Adipocyte (in vitro differentiated cells): ENCODE measurements around the gene B3GALT5.
A peak's percentile ranks its signal among the peaks of the same experiment; 100 is the strongest.

Source experiments
- DNase-seq: peaks from one replicate; pipeline ENCODE4 v3.0.0-alpha.2; 2015; ENCODE audit warnings: low read depth
- H3K27me3 ChIP-seq: replicated peaks from 2 replicates; pipeline ENCODE4 v1.7.0; 2013; ENCODE audit warnings: mild to moderate bottlenecking, low read length, moderate library complexity; ENCODE audit not compliant: control insufficient read depth, insufficient read depth
- H3K36me3 ChIP-seq: 2 replicates; pipeline ENCODE4 v1.7.0; 2013; ENCODE audit warnings: low read length, mild to moderate bottlenecking, moderate library complexity; ENCODE audit not compliant: control insufficient read depth, insufficient read depth, severe bottlenecking
- H3K4me1 ChIP-seq: 2 replicates; pipeline ENCODE4 v1.7.0; 2013; ENCODE audit warnings: mild to moderate bottlenecking, low read length, moderate library complexity; ENCODE audit not compliant: control insufficient read depth, insufficient read depth
- H3K4me3 ChIP-seq: 2 replicates; pipeline ENCODE4 v1.7.0; 2013; ENCODE audit warnings: mild to moderate bottlenecking, low read length, moderate library complexity
- H3K9ac ChIP-seq: 2 replicates; pipeline ENCODE4 v1.7.0; 2013; ENCODE audit warnings: mild to moderate bottlenecking, low read length, moderate library complexity
- H3K9me3 ChIP-seq: 2 replicates; pipeline ENCODE4 v1.7.0; 2013; ENCODE audit warnings: mild to moderate bottlenecking, low read length, moderate library complexity; ENCODE audit not compliant: control insufficient read depth

Gene B3GALT5

DNA sequence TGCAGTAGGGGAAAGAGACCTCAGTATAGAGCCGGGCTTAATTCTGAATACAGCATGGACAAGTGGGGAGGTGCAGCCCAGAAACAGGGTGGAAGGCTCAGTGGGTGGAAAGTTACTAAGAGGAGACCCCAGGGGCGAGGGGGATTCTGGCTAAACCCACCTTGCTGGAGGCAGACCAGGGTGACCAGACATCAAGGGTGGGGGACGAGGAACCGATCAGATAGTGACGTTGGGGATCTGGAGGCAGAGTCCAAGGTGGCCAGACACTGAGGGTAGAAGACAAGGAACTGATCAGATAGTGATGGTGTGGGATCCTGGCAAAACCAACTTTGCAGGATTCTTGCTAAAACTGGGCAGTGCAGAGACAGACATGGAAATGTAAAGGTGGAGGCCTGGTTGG is 36.8 kb downstream of the B3GALT5 start:
- Histone ChIP-seq H3K4me3 (no peak overlapping the region), H3K36me3 (no peaks in the 10 kb centered on the region), H3K4me1 (no peaks in the 10 kb centered on the region), H3K27me3 (peaks cover 5% of the 10 kb centered on the region), H3K9me3 (peaks cover 20% of the 10 kb centered on the region), H3K9ac (no peak overlapping the region)
- no peak for DNase-seq

DNA sequence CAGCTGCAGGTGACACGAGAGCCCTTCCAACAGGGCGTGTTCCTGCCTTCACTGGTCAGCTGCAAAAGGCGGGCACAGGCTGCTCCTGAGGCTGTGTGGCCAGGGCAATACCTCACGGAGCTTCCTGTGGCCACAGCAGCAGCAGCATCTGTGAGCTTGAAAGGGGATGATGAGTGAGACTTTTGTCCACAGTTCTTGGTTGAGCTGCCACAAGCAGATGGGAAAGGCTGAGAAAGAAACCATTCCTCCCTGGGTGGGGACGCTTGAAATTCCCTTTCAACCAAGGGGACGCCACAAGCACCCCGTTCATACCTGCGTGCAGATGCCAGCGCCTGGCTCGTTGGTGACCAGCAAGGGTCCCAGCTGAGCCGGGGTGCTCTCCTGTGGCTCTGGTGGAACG is 37.6 kb downstream of the B3GALT5 start:
- no peak for DNase-seq
- Histone ChIP-seq H3K36me3 (no peaks in the 10 kb centered on the region), H3K27me3 (peaks cover under 1% of the 10 kb centered on the region), H3K9ac (no peak overlapping the region), H3K4me3 (no peak overlapping the region), H3K4me1 (no peaks in the 10 kb centered on the region), H3K9me3 (peaks cover 20% of the 10 kb centered on the region)

DNA sequence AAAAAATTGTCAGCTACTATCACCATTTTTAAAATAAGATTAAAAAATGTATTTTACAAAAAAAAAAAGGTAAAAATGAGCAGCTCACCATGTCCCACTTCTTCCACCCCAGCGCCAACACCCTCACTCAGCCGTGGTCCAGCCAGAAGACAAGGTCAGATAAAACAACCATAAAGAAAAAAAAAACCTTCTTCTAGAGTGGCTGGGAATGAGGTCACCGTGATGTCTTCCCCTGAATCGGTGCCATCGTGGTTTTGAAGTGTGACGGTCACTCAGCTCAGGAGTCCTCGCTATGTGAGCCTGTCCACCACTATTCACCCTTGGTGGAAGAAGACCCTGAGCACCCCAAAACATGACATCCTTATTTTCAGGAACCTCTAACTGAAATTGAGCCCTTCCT is 38.1 kb downstream of the B3GALT5 start:
- no peak for DNase-seq
- Histone ChIP-seq H3K9me3 (peaks cover 20% of the 10 kb centered on the region), H3K9ac (no peak overlapping the region), H3K27me3 (no peaks in the 10 kb centered on the region), H3K4me3 (no peak overlapping the region), H3K36me3 (no peaks in the 10 kb centered on the region), H3K4me1 (no peaks in the 10 kb centered on the region)

DNA sequence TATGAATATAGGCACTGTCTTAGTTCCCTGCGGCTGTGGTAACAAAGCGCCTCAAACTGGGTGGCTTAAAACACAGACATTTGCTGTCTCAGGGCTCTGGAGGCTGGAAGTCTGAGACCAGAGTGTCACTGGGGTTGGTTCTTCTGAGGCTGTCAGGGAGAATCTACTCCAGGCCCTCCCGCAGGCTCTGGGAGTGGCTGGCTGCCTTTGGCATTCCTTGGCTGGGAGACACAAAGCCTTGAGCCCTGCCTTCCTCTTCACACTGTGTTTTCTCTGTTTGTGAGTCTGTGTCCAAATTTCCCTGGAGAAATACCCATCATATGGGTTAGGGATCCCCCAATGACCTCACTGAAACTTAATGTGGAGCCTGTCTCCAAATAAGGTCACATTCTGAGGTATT is 38.5 kb downstream of the B3GALT5 start:
- DNase-seq: peak; percentile 54
- Histone ChIP-seq H3K27me3 (no peaks in the 10 kb centered on the region), H3K9me3 (peaks cover 20% of the 10 kb centered on the region), H3K36me3 (no peaks in the 10 kb centered on the region), H3K4me3 (no peak overlapping the region), H3K9ac (no peak overlapping the region), H3K4me1 (no peaks in the 10 kb centered on the region)

DNA sequence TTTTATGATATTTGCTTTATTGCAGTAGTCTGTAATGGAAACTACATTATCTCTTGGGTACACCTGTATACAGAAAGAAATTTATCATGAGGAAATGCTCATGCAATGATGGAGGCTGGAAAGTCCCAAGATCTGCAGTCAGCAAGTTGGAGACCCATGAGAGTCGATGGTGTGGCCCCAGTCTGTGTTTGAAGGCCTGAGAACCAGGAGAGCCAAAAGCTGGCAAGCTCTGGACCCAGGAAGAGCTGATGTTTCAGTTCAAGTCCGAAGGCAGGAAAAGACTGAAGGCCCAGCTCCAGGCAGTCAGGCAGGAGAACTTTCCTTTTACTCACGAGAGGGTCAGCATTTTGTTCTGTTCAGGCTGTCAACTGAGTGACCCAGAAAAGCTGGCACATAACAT is 42.2 kb downstream of the B3GALT5 start:
- Histone ChIP-seq H3K4me3 (no peak overlapping the region), H3K9me3 (peaks cover 20% of the 10 kb centered on the region), H3K27me3 (peaks cover 5% of the 10 kb centered on the region), H3K9ac (no peak overlapping the region), H3K36me3 (no peaks in the 10 kb centered on the region), H3K4me1 (no peaks in the 10 kb centered on the region)
- DNase-seq: no peak

DNA sequence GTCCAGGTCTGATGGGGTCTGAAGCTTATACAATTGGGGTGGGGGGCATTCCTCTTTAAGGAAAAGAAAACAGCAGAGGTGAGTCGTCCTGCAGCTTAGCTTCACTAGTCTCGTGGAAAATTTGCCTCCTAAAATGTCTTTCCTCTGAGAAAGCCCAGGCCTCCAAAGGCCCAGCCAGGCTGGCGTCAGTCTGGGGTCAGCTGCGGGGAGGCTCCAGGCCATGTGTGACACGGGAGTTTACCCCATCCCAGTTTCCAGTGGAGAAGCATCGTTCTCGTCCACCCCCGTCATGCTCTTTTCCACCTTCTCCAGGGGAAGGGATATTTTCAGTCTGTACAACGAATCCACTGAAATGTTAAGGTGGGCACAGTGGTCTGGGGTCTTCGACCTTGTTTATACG is 42.8 kb downstream of the B3GALT5 start:
- no peak overlapping the region for H3K4me3 ChIP-seq
- no peaks in the 10 kb centered on the region for H3K36me3 ChIP-seq
- H3K4me1 ChIP-seq: peaks cover 5% of the 10 kb centered on the region
- peaks cover 20% of the 10 kb centered on the region for H3K9me3 ChIP-seq
- H3K27me3 ChIP-seq: peaks cover 5% of the 10 kb centered on the region
- H3K9ac ChIP-seq: no peak overlapping the region
- no peak for DNase-seq

DNA sequence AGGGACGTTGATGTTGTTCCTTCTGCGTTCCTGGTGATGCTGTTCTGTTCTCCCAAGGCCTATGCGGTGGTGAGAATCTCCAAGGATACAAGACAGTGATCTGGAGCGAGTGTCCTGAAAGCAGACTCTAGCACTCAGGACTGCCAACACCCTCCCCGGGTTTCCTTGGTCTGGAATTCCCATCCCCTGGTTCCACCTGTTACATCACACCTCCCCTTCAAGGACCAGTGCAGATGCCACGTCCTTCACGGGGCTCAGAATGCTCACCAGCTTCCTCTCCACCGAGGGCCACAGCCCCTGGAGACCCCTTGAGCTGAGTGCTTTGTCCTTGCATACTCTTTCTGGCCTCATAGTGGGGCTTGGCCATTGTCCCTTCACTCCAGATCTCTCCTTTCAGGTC is 43.5 kb downstream of the B3GALT5 start:
- Histone ChIP-seq H3K9ac (no peak overlapping the region), H3K9me3 (peaks cover 20% of the 10 kb centered on the region), H3K4me1 (peaks cover 5% of the 10 kb centered on the region), H3K27me3 (peaks cover 5% of the 10 kb centered on the region), H3K36me3 (no peaks in the 10 kb centered on the region), H3K4me3 (no peak overlapping the region)
- DNase-seq: no peak

DNA sequence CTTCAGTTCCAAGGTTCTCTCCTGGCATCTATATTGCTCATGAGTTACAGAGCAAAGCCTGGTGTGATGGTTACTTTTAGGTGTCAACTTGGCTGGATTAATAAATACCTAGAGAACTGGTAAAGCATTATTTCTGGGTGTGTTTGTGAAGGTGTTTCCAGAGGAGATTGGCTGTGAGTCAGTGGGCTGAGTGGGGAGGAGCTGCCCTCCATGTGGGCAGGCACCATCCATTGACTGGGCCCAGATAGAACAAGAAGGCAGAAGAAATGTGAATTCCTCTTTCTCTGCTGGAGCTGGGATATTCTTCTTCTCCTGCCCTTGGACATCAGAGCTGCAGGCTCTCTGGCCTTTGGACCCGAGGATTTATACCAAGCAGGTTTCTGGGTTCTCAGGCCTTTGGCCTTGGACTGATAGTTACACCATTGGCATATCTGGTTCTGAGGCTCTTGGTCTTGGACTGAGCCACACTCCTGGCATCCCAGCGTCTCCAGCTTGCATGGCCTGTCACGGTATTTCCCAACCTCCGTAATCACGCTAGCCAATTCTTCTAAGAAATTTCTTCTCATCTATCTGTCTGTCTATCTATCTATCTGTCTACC is 44.5 kb downstream of the B3GALT5 start:
- H3K4me3 ChIP-seq: no peak overlapping the region
- no peak for DNase-seq
- H3K27me3 ChIP-seq: peaks cover 5% of the 10 kb centered on the region
- H3K9ac ChIP-seq: no peak overlapping the region
- peaks cover 20% of the 10 kb centered on the region for H3K9me3 ChIP-seq
- no peaks in the 10 kb centered on the region for H3K36me3 ChIP-seq
- peaks cover 5% of the 10 kb centered on the region for H3K4me1 ChIP-seq

DNA sequence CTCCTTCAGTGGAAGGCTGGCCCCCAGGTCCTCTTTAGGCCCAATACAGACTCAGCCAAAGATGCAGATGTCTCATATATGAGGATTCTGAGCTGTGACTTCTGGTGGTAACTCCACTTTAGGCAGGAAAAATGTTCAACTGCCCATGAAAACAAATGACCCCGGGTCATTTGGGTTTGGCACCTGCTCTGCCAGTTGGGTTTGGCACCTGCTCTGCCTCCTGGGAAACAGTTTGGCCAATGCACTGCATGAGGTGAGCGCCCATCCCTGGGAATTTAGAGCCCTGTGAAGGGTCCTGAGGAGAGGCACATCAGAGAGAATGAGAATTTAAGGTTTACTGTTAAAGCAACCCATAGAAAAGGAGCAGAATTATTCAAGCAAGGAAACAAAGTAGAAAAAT is 45.3 kb downstream of the B3GALT5 start:
- peaks cover 5% of the 10 kb centered on the region for H3K4me1 ChIP-seq
- no peaks in the 10 kb centered on the region for H3K36me3 ChIP-seq
- peaks cover 12% of the 10 kb centered on the region for H3K9me3 ChIP-seq
- H3K27me3 ChIP-seq: peaks cover 5% of the 10 kb centered on the region
- H3K4me3 ChIP-seq: no peak overlapping the region
- DNase-seq: no peak
- H3K9ac ChIP-seq: no peak overlapping the region

DNA sequence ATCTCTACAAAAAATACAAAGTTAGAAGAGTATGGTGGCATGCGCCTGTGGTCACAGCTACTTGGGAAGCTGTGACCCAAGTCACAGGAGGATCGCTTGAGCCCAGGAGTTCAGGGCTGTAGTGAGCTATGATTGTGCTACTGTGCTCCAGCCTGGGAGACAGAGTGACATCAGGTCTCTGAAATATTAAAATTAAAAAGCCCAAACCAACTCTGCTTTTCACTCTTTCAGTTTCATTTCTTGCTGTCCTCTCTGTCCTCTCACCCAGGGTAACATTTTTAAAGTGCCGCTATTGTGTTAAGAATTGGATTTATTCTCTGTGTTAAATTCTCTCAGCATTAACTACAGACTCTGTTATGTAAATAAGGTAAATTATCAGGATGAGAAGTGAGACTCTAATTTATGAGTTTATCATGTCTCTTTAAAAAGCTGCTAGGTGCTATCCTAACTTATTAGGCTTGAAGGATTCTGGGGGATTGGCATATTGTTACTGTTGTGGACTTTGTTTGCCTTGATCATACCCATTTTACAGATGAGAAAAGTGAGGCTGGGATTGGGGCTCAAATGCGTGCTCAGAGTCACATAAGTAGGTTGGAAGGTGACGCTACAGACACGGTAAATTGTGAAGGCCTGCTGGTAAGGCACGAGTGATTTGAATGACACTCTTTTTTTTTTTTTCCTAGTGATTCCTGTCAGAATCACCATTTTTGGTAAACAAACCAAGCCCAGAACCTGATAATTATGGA is 46.5 kb downstream of the B3GALT5 start:
- Histone ChIP-seq H3K9me3 (peaks cover under 1% of the 10 kb centered on the region), H3K4me3 (no peak overlapping the region), H3K4me1 (peaks cover 5% of the 10 kb centered on the region), H3K27me3 (peaks cover 5% of the 10 kb centered on the region), H3K36me3 (no peaks in the 10 kb centered on the region), H3K9ac (no peak overlapping the region)
- DNase-seq: no peak

DNA sequence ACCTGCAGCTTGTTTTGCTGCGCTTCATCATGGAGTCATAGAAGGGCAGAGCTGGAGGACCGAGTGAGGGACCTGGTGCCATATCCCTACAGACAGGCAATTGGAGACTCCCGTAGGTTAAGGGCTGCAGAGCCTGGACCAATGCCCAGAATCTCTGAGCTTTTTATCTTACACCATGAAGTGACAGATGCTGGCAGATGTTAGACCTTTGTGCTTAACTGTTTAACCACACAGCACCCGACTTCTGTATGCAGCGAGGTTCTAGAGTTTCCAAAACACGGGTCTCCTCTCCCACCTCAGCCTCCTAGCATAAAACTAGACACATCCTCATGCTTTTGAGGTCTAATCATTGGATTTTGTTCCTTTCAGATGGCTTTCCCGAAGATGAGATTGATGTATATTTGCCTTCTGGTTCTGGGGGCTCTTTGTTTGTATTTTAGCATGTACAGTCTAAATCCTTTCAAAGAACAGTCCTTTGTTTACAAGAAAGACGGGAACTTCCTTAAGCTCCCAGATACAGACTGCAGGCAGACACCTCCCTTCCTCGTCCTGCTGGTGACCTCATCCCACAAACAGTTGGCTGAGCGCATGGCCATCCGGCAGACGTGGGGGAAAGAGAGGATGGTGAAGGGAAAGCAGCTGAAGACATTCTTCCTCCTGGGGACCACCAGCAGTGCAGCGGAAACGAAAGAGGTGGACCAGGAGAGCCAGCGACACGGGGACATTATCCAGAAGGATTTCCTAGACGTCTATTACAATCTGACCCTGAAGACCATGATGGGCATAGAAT is 47.6 kb downstream of the B3GALT5 start:
- H3K27me3 ChIP-seq: peaks cover 11% of the 10 kb centered on the region
- peak overlapping the region; percentile 49 for H3K4me3 ChIP-seq
- no peaks in the 10 kb centered on the region for H3K9me3 ChIP-seq
- no peaks in the 10 kb centered on the region for H3K36me3 ChIP-seq
- H3K9ac ChIP-seq: no peak overlapping the region
- H3K4me1 ChIP-seq: peaks cover 5% of the 10 kb centered on the region
- peak; percentile 84 for DNase-seq
